GM12891 (cell line): ENCODE results near the gene S100A10.

Experiments used
- DNase-seq: peaks from one replicate; pipeline ENCODE4 v3.0.0; 2011; ENCODE audit warnings: low spot score; ENCODE audit not compliant: insufficient read length
- FAIRE-seq: peaks from 2 replicates; lab custom pipeline; 2011; peaks lifted over from hg19 to GRCh38; lab: Jason Lieb, UNC
- PAX5 ChIP-seq: IDR thresholded peaks from 2 replicates; pipeline ENCODE4 v1.6.1; 2011; ENCODE audit warnings: low read length, moderate library complexity, mild to moderate bottlenecking; ENCODE audit not compliant: insufficient read depth, severe bottlenecking
- POLR2A ChIP-seq: IDR thresholded peaks from 2 replicates; pipeline ENCODE4 v1.6.1; 2011; ENCODE audit warnings: low read depth, low read length, control low read depth
- POLR2AphosphoS5 ChIP-seq: IDR thresholded peaks from 2 replicates; pipeline ENCODE4 v1.6.1; 2011; ENCODE audit warnings: low read depth, low read length, control low read depth
- POU2F2 ChIP-seq: IDR thresholded peaks from 2 replicates; pipeline ENCODE4 v1.6.1; 2011; ENCODE audit warnings: low read depth, mild to moderate bottlenecking, control low read depth, low read length, moderate library complexity
- SPI1 ChIP-seq: IDR thresholded peaks from 2 replicates; pipeline ENCODE4 v1.6.1; 2011; ENCODE audit warnings: low read depth, low read length, control low read depth
- TAF1 ChIP-seq: IDR thresholded peaks from 2 replicates; pipeline ENCODE4 v1.6.1; 2011; ENCODE audit warnings: low read depth, low read length, control low read depth

The S100A10 gene

DNA sequence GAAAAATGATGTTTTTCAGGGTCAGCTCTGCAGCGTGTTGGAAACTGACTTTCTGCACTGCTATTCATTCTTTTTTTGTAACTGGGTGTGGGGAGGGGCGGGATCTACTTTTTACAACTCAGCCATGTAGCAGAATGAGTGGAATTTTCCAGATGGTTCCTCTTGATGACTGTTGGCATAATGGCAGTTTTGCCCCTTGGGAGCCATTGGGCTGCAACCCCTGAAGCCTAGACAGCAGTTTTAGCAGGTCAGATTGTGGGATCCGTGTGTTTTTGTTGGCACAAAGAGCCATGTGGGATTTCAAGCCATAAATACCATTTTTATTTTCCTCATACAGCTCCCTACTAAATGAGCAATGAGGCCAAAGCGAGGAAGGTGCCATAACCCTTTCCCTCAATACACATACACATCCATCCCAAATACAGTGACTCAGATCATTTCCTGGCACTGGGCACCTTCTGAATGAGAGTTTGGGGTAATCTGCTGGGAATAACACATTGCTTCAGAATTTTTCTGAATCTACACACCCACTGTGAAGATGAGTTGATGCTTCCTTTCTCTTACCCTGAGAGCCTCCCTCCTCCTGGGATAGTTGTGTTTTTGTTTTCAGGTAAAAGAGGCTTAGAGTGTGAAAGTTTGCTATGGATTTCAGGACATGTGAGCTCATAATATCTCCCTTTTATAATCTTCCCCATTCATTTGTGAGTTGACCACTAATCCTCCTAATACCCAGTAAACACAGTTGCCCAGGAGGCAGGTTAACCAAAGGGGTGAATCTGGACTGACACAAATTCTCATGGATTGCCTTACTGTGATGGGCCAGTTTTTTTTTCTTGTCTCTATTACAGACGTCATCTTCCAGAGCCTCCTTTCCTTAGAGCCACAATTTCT, 13.1 kb downstream of the S100A10 start:
- TF ChIP-seq PAX5 (no peak), POLR2AphosphoS5 (no peak), SPI1 (no peak), POU2F2 (no peak), POLR2A (no peak), TAF1 (no peak)
- DNase-seq: no peak
- FAIRE-seq: no peak

DNA sequence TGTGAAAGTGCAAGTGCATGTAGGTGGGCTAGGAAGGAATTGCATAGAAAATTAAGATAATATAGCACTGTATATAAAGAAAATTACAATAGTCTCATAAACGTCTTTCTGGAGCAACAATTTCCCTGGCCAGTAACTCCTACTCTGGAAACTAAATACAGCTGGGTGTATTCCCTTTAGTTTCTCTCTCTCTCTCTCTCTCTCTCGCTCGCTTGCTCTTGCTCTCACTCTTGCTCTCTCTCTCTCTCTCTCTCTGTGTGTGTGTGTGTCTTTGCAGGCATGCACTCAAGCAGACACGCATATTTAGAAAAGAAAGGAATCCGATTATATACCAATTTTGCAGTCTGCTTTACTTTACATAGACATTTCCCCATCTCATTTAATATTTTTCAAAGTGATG, 14.7 kb downstream of the S100A10 start:
- FAIRE-seq: no peak
- TF ChIP-seq TAF1: no peak
- TF ChIP-seq POLR2A: no peak
- TF ChIP-seq POLR2AphosphoS5: no peak
- DNase-seq: no peak

DNA sequence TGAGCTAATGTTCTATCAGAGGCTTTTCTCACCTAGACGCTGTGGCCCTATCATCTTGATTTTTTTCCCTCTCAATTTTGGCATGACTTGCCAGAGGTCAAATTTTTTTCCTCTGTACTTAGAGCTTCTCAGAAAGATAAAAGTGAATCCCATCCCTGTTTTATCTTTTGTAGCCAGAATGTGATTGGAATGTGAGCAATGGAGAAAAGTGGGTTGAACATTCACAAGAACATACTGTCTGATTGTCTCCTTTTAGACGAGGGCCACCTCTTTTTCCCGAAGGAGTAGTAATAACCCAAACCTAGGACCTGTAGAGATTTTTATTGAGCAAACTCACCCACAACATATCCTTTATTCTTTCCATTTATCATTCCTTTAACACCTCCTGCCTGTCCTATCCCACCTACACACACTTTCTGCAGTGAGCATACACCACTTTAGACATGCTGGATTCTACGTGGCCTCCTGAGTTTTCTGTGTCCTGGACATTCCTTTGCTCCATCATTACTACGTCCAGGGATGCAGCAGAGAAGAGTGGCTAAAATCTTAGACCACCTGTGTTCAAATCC, 15.9 kb downstream of the S100A10 start:
- TF ChIP-seq SPI1: no peak
- no peak for TF ChIP-seq PAX5
- TF ChIP-seq POLR2A: no peak
- TF ChIP-seq TAF1: no peak
- TF ChIP-seq POLR2AphosphoS5: no peak
- no peak for TF ChIP-seq POU2F2
- DNase-seq (no peak), FAIRE-seq (no peak)

DNA sequence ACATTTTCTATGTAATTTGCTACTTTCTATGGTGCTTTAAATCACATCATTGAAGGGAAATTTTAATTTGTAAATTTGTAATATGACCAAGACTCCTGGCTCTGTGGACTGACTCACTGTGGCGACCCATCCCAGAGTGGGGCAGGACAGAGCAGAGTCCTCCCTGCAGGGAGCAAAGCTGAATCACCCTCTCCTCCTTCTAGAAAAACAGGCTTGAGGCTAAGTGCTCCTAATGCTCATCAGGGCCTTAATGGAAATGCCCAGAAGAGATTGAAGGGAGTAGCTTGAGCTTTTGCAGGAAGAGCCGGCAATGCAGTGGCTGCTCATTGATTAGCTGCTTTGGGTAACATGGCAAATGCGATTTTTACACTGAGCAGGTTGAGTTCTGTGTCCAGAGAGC, 16.8 kb downstream of the S100A10 start:
- TF ChIP-seq PAX5 (no peak), SPI1 (no peak), POLR2A (no peak), POU2F2 (no peak), TAF1 (no peak), POLR2AphosphoS5 (no peak)
- DNase-seq: no peak
- no peak for FAIRE-seq

DNA sequence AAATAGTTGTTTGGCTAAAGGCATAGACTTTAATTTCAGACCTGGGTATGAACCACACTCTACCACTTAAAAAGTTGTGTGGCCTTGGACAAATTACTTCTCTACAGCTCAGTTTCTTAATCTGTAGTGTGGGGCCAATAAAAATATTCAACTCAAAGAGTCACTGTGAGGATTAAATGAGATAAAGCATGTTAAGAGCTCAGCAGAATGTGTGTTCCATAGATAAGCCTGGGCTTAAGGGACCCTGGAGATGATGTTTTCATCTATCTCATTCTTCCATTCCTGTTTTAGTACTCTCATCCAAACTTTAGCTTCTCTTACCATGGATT, 17.7 kb downstream of the S100A10 start:
- TF ChIP-seq SPI1 (no peak), POU2F2 (no peak), TAF1 (no peak), POLR2AphosphoS5 (no peak), PAX5 (no peak), POLR2A (no peak)
- DNase-seq (no peak), FAIRE-seq (no peak)

DNA sequence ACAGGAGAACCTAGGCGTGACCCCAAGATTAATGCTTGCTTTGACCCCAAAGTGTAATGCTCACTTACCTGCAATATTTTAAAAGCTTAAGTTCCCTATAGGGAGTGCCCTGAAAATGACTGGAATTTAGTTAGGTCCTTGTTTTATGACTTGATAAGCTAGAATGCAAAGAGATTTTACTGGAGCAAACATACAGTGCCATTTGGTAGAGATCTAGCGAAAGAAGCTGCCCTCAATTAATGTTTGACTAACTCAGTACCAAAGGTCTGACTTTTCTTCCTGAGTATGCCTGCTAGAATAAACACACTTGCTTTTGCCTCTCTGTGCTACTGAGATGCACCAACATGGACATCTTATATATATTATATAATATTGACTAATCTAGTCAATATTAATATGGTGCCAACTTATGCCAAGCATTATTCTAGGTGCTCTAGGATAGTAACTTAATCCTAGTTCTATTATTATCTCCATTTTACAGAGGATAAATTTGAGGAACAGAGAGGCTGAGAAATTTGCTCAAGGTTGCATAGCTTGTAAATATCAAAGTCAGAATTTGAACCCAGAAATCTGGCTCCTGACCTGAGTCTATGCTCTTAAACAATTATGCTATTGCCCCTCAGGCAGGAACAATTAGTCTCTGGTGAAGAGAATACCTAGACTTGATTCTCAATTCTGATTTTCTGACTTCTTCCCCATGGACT, 18.2 kb downstream of the S100A10 start:
- no peak for FAIRE-seq
- TF ChIP-seq POLR2A (no peak), POLR2AphosphoS5 (no peak), PAX5 (no peak), TAF1 (no peak), POU2F2 (no peak), SPI1 (no peak)
- no peak for DNase-seq

DNA sequence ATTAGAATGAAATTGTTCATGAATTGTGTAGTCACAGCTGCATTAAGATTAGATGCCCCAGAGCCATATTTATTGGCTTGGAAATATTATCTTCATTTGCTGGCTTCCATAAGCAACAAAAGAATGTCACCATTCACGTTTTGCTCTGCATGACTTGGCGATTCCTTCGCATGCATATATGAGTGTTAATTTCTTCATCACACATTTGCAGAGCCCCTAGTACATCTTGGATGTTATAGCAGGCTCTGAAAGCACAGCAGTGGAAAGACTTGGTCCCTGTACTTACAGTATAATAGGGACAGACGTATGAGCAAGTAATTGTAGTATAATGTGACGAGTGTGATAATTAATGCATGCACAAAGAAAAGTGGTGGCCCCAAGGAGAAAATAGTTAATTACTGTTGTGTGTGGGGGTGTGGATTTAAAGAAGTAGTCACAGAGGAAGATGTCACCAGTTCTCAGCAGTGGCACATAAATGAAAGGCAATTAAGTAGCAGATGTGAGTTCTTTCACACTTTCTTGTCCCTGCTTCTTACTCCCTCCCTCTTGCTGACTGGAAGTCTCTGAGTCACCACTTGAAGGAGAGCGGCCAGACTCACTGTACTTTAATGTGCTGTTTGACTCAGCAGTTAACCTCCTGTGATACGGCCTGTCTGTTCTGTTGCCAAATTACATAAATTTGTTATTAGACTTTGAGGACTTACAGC, 21.0 kb downstream of the S100A10 start:
- FAIRE-seq (no peak), DNase-seq (no peak)

DNA sequence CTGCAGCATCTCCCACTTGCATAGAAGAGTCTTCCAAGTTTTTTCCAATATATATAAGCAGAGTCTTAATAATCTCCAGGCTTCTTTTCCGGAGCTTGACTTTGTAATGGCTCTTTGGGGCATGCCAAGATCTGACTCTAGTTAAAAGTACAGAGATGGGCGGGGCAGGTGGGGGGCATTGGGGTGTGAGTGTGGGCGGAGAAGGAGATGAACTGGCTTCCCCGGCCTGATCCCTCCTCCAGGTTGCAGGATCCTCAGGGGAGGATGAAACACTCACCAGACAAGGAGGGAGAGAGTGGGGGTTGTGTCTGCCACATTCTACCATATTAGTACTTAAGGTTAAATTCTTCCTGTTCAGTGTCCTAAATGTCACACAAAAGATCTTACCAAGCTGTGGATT, 23.0 kb downstream of the S100A10 start:
- TF ChIP-seq POLR2AphosphoS5 (no peak), PAX5 (no peak), POLR2A (no peak), POU2F2 (no peak), TAF1 (no peak), SPI1 (no peak)
- FAIRE-seq (no peak), DNase-seq (no peak)

More for the DNA sequence above, 21.0 kb downstream of the S100A10 start:
- no peak for TF ChIP-seq PAX5
- no peak for TF ChIP-seq POLR2A
- TF ChIP-seq POU2F2: no peak
- TF ChIP-seq TAF1: no peak
- TF ChIP-seq SPI1: no peak
- no peak for TF ChIP-seq POLR2AphosphoS5

DNA sequence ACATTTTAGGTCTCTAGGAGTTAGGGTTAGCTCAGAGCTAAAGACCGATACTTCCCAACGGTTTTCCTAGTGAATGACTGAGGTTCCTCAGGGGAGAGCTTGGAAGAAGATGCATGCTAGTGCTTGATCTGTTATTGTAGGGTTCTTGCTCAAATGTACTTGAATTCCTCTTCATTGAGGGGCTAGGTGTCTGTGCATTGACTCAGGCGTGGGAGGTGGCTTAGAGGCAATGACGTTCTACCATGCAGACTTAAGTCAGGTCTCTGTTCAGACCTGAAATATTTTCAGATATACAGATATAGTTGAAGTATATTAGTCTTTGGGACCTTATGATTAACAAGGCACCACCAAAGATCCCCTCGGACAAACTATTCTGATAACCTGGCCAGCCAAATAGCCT, 23.5 kb downstream of the S100A10 start:
- TF ChIP-seq TAF1 (no peak), POU2F2 (no peak)
- DNase-seq (no peak), FAIRE-seq (no peak)

DNA sequence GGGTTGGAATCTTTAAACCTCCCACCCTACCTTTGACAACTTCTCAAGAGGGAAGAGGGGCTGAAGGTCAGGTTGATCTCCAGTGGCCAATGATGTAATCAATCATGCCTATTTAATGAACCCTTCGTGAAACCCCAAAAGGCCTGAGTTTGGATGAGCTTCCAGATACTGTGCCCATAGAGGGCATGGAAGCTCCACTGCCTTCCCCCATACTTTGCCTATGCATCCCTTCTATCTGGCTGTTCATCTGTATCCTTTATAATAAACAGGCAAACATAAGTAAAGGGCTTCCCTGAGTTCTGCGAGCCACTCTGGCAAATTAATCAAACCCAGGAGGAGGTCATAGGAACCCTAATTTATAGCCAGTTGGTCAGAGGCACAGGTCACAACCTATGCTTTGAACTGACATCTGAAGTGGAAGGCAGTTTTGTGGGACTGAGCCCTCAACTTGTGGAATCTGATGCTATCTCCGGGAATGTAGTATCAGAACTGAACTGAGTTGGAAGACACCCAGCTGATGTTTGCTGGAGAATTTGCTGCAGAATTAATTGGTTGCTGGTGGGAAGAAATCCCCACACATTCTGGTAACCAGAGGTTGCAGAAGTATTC, 24.8 kb downstream of the S100A10 start:
- FAIRE-seq: no peak
- no peak for DNase-seq

More for the DNA sequence above, 24.8 kb downstream of the S100A10 start:
- TF ChIP-seq POLR2AphosphoS5 (no peak), PAX5 (no peak), TAF1 (no peak)
